Activated CD4-positive, alpha-beta T cell treated with anti-CD3 and anti-CD28 coated beads, Interleukin-2, amount 50 U/mL, for 48 hours (primary cell): ENCODE data around the gene GRK1.

Experiments
- DNase-seq, 2 experiments: peaks; one replicate each; pipeline ENCODE4 v3.0.0-alpha.2; 2020

Gene GRK1

DNA sequence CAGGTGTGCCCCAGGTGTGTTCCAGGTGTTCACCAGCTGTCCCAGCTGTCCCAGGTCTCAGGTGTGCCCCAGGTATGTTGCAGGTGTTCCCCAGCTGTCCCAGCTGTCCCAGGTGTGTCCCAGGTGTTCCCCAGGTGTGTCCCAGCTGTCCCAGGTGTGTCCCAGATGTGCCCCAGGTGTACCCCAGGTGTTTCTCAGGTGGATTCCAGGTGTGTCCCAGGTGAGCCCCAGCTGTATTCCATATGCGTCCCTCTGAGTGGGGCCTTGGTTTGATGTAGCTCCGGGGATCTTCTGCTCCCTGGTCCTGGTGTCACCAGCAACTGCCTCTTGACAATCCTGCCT, 719 bp upstream of the GRK1 start:
- no peak for DNase-seq

DNA sequence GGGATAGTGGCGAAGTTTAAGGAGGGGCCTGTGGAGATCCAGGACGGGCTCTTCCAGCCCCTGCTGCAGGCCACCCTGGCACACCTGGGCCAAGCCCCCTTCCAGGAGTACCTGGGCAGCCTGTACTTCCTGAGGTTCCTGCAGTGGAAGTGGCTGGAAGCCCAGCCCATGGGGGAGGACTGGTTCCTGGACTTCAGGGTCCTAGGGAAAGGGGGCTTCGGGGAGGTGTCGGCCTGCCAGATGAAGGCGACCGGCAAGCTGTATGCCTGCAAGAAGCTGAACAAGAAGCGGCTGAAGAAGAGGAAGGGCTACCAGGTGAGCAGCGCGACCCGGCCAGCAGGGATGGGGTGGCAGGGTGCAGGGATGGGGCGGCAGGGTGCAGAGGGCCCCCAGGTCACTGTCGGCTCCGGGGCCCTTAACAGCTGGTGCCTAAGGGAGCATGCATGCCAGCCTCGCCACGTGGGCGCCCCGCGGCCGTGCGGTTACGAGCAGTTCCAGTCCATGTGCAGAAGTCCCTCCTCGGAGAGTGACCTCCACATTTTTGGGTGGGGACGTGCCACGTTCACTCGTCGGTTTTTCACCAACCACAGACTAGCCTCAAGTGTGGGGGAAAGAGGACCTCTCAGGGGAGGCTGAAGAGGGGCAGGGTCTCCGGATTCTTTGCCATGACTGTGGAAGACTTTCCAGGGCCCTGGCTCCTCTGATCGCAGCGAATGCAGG, 912 bp downstream of the GRK1 start:
- no peak for DNase-seq

DNA sequence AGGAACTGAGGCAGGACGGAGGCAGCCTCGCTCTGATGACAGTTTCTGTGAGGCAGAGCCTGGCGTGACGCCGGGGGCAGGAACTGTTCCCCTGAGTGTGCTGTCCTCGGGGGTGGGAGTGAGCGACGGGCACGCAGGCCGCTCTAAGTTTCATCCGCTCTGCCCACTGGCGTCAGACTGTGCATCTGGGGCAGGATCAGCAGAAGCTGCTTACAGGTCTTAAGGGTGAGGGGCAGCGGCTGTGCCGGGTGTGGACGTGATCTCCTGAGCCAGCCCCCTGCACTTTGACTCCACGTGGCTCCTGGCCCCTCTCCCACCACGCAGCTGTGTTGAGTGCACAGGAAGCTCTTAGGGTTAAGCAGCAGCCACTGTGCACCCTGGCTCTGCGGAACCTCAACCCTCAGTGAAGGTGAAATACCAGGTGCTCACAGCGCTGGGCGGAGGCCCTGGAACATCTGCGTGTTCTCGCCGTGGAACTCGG, 1.5 kb downstream of the GRK1 start:
- no peak for DNase-seq

DNA sequence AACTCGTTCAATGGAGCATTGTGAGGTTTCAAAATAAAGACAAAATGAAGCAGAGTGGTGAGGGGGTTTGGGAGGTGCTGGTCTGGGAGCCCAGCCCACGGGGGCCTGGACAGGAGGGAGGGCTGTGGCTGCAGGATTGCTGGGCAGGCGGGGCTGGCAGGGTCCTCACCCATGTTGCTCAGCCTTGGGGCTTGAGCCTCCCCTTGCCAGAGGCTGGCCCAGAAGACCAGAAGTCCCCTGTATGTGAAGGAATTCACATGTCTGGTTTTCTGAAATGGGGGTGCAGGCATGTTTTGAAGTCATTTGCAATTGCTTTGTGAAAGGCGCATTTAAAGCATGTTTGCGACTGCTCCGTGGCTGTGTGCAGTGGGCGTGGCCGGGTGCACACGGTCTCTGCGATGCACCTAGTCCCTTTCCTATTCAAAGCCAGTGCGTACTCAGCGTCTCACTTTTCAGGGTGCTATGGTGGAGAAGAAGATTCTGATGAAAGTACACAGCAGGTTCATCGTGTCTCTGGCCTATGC, 2.3 kb downstream of the GRK1 start:
- DNase-seq = no peak

DNA sequence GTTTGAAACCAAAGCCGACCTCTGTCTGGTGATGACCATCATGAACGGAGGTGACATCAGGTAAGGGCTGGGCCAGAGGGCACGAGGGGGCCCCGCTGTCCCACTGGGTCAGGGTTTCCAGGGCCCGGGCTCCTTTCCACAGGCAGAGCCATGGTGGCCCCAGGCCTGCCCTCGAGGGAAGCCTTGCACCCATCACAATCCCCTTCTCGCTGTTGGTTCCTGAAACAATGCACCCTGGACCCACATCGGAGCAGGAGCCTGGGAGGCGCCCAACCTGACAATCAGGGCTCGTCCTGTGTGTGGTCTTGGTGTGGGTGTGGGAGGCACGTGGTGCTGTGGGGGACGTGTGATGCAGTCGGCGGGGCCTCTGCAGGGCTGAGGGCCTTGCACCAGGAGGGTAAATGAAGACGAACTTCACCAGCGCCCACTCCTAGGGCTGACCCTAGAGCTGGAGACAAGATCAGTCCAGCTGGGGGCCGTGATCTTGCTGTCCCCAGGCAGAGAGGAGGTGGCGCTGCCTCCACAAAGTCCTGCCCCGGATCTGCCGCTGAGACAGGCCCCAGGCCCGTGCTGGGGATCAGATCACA, 2.8 kb downstream of the GRK1 start:
- DNase-seq = no peak

DNA sequence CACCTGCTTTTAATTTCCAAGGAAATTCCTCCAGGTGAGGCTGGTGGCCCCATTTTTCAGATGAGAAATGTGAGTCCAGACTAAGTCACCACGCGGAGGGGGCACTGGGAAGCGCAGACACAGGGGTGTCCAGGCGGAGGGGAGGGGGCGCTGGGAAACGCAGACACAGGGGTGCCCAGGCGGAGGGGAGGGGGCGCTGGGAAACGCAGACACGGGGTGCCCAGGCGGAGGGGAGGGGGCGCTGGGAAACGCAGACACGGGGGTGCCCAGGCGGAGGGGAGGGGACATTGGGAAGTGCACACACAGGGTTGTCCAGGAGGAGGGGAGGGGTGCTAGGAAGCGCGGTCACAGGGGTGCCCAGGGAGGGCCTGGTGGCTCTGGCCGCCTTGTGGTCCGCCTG, 3.5 kb downstream of the GRK1 start:
- DNase-seq = no peak

DNA sequence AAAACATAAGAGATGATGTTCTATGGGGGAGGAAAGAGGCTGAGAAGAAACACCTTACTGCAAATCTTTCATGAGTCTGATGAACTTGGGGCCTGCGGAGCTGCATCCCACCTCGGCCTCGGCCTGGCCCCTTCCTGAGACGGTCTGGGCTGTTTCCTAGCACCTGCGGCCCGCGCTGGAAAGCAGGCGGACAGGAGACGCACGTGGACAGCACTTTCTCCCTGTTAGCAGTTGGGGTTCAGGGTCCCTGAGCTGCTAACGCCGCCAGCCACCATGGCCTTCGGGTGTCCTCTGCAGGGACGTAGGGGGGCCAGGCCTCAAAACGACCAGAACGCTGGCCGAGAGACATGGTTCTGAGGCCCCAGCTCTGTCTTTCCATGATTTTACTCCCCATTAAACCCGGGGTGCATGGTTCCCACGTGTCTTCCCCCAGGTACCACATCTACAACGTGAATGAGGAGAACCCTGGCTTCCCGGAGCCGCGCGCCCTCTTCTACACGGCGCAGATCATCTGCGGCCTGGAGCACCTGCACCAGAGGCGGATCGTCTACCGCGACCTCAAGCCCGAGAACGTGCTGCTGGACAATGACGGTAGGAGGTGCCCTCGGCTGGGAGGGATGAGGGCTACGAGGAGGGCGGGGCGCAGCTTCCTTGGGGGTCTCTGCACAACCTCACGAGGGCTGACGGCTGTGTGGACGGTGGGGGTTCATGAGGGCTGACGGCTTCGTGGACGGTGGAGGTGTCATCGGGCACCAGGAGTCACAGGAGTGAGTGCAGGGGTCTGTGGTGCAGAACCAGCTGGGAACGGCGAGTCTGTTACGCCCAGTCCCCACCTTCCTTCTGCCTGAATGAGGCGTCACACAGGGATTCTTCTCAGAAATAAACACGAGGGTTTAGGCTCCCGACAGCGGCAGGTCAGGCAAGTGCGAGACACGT, 4.3 kb downstream of the GRK1 start:
- no peak for DNase-seq

DNA sequence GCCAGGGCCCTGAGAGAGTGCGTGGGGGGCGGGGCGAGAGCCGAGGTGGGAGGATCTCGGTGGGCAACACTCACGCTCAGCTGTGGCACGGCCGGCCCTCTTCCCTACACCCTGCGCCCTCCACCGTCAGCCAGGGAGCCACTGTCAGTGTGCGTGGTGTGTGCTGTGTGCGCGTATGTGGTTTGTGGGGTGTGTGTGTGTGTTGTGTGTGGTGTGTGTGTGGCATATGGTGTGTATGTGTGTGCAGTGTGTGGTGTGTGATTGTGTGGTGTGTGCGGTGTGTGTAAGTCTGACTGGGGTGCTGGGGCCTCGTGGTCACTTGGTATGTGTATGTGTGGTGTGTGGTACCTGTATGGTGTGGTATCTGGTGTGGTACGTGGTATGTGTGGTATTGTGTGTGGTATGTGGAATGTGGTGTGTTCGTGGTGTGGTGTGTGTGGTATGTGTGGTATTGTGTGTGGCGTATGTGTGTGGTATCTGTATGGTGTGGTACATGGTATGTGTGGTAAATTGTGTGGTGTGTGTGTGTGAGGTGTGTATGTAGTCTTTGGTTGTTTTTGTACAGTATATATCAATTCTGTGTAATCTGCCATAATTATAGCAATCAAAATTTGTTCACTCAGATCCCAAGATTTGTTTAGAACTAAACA, 5.1 kb downstream of the GRK1 start:
- no peak for DNase-seq

DNA sequence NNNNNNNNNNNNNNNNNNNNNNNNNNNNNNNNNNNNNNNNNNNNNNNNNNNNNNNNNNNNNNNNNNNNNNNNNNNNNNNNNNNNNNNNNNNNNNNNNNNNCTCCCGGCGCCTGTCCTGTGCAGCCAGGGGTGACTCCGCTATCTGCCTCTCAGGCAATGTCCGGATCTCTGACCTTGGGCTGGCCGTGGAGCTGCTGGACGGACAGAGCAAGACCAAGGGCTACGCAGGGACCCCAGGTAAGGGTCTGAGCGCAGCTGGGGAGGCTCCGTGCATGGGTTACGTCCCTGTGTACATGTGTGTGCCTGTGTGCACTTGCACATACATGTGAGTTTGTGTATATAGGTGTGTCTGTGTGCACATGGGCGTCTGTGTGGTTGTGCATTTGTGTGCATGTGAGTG, 55.9 kb downstream of the GRK1 start:
- DNase-seq = no peak

DNA sequence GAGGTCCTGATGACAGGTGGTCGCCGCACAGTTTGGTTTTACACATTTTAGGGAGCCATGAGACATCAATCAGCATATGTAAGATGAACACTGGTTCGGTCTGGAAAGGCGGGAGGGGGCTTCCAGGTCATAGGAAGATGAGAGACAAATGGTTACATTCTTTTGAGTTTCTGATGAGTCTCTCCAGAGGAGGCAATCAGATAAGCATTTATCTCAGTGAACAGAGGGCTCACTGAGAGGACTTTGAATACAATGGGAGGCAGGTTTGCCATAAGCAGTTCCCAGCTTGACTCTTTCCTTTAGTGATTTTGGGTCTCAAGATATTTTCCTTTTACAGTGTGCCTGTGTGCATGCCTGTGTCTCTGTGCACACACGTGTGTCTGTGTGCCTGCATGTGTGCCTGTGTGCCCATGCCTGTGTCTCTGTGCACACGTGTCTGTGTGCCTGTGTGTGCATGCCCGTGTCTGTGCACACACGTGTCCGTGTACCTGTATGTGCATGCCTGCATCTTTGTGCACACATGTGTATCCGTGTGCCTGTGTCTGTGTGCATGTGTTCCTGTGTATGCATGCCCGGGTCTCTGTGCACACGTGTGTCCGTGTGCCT, 56.5 kb downstream of the GRK1 start:
- DNase-seq = no peak

DNA sequence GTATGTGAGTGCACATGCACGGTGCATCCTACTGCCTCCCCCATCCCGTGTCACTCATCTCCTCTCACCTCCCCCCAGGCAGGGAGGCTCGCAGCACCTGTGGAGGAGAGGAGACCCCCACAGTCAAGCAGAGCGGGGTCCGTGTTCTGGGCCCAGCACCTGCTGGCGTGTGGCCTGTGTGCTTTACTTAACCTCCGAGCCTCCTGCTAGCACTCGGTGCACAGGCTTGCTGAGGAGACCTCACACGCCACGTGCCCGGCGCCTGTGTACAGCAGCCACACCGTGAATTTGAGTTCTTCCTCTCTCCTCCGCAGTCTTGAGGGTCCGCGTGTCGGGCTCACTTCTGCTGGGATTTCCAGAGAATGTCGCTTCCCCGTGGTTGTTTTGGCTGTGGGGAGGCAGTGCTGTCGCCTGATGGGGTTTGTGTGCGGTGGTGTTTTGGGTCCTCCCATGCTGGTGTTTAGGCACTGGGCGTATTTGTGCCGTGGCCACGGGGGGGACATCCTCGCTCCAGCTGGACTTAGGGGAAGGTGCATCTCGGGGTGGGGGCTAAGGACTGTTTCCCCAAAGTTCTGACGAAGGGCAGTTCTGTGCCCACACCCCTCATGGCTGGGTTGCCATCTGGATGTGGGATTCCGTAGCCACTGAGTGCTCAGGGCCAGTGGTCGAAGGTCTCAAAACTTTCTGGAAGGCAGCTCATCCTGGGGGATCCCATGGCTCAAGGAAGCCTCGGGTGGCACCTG, 57.2 kb downstream of the GRK1 start:
- DNase-seq = no peak

DNA sequence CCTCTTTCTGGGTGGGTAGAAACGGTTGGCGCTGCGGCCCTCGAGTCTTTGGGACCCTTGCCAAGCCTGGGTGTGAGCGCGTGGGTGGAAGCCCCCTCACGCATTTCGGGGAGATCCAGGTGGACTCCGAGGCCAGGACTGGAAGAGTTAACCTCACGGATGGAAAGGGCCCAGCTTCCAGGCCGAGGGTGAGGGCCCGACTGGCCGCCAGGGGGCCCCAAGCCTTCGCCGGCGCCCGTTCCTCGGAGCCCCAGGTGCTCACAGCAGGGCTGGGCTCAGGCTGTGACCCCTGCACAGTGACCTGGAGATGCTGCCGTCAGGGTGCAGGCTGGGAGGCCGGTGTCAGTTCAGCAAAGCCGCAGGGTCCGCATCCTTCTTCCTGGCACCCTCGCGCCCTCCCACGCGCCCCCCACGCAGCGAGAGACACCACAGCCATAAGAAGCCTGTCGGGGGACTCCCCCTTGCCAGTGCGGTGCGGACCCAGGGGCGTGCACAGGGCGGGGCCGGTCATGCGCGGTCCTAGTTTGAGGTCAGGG, 57.8 kb downstream of the GRK1 start:
- DNase-seq = peak; percentile 90

DNA sequence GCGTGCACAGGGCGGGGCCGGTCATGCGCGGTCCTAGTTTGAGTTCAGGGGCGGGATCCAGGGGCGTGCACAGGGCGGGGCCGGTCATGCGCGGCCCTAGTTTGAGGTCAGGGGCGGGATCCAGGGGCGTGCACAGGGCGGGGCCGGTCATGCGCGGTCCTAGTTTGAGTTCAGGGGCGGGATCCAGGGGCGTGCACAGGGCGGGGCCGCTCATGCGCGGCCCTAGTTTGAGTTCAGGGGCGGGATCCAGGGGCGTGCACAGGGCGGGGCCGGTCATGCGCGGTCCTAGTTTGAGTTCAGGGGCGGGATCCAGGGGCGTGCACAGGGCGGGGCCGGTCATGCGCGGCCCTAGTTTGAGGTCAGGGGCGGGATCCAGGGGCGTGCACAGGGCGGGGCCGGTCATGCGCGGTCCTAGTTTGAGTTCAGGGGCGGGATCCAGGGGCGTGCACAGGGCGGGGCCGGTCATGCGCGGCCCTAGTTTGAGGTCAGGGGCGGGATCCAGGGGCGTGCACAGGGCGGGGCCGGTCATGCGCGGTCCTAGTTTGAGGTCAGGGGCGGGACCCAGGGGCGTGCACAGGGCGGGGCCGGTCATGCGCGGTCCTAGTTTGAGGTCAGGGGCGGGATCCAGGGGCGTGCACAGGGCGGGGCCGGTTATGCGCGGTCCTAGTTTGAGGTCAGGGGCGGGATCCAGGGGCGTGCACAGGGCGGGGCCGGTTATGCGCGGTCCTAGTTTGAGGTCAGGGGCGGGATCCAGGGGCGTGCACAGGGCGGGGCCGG, 58.5 kb downstream of the GRK1 start:
- peak; percentile 75 to 78 for DNase-seq

DNA sequence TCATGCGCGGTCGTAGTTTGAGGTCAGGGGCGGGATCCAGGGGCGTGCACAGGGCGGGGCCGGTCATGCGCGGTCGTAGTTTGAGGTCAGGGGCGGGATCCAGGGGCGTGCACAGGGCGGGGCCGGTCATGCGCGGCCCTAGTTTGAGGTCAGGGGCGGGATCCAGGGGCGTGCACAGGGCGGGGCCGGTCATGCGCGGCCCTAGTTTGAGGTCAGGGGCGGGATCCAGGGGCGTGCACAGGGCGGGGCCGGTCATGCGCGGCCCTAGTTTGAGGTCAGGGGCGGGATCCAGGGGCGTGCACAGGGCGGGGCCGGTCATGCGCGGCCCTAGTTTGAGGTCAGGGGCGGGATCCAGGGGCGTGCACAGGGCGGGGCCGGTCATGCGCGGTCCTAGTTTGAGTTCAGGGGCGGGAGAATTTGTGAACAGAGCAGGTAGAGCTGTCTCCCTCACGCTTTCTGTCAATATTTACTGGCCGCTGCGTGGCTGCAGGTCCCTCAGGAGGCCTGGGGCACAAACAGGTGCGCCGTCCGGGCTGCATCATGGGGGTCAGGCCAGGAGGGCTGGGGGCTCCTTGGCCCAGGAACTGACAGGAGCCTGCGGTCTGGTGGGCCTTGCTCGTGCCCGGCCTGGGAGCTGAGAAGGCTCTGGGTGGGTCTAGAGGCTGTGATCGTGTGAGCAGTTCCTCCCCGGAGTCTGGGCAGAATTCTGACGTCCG, 59.2 kb downstream of the GRK1 start:
- DNase-seq = peak; percentile 29 to 39

DNA sequence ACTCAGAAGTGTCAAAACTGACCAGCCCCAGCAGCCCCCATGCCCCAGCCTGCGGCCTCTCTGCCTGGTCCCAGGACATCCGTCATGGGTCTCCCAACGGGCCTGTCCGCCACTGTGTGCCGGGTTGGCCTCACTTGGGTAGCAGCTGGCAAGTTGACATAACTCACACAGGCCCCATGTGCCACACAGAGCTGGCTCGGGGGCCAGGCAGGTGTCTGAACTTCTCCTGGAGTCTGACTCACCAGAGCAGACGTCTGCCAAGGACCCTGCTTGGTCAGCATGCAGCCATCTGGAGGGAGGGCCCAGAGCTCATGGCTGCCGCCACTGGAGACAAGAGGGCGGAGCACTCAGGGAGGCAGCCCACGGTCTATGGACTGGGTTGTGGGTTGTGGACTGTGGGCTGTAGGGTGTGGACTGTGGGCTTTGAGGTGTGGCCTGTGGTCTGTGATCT, 60.0 kb downstream of the GRK1 start:
- DNase-seq = no peak

DNA sequence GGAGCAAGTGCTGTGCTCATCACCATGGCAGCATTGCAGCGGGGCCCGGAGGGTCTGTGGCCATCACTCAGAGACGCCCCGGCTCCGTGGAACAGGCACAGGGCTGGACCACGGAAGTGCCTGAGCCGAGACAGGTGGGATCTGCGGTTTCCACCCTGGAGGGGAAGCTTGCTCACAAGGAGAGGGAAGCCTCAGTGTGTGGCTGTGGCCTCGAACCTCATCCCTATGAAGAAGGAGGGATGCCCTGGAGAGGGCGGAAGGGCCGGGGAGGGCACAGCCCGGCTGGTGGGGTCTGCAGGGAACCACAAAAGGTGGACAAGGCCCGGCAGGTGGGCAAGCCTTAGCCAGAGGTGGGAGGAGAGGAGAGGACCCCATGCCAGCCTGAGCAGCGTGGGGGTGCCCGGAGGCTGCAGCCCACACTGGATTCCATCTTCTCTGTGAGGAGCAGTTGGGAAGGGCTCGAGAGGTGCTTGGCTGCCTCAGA, 61.6 kb downstream of the GRK1 start:
- no peak for DNase-seq

DNA sequence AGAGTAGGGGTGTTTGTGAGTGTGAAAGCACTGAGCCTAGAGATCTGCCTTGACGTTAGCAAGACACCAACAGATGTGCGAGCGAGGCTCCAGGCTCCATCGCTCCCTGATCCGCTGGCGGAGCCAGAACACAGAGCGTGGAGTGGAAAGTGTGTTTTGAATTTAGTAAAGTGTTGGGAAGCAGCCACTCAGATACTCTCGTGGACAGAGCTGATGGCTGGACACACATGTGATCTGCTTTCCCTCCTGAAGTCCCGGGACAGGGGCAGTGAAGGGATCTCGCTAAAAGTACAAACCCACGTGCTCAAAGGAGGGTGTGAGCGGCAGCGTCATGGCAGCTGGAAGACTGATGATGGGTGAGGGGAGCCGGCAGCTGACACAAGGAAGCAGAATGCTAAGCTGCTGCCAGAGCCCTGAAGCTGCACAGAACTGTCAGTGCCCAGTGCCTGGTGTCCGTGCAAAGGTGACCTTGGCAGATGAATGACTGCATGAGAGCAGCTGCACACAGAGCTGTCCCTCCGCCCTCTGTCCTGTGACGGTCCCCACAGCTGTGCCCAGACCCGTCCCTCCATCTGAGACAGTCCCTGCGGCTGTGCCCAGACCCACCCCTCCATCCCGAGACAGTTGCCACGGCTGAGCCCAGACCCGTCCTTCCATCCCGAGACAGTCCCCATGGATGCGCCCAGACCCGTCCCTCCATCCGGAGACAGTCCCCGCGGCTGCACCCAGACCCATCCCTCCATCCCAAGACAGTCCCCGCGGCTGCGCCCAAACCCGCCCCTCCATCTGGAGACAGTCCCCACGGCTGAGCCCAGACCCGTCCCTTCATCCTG, 62.4 kb downstream of the GRK1 start:
- DNase-seq = no peak

DNA sequence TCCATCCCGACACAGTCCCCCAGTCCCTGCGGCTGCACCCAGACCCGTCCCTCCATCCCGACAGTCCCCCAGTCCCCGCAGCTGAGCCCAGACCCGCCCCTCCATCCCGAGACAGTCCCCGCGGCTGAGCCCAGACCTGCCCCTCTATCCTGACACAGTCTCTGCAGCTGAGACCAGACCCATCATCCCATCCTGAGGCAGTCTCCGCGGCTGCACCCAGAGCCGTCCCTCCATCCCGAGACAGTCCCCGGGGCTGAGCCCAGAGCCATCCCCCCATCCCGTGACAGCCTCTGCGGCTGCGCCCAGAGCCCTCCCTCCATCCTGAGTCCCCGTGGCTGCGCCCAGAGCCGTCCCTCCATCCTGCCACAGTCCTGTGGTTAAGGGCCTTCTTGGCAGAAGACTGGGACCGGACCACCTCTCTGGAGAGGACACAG, 63.3 kb downstream of the GRK1 start:
- no peak for DNase-seq

DNA sequence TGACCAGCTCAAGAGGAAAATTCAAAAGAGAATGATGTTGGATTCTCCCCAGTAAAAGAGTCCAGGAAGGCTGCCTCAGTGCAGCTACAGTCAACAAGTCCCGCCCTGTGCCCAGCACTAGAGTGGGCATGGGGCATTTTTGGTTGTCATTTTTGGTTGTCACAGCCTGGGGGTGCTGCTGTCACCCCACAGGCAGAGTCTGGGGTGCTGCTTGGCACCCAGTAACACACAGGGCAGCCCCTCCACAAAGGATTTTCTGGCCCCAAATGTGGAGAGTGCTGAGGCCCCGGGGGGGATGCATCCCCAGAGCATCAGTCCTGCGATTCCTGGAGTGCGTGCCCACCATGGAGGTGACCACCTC, 63.8 kb downstream of the GRK1 start:
- no peak for DNase-seq
